Tibial nerve (tissue), 3 donors: ENCODE results near the gene TAOK1.

Source experiments
- CTCF ChIP-seq, 5 experiments: fragments of 200-600 bp in 3 of 5; fragments of 450-650 bp in 2 of 5; sonication (generic) in 3 of 5; IDR thresholded peaks; one replicate each; pipeline ENCODE4 v1.5.1; 2016 to 2019; ENCODE audit warnings: antibody characterized with exemption in 5 of 5, mild to moderate bottlenecking in 3 of 5, moderate library complexity in 2 of 5
- POLR2A ChIP-seq, 2 donors: fragments of 450-650 bp; IDR thresholded peaks; one replicate each; pipeline ENCODE4 v1.6.1; 2017; ENCODE audit warnings: antibody characterized with exemption in 2 of 2, mild to moderate bottlenecking in 2 of 2, moderate library complexity in 2 of 2

GRCh38 chr17:29546085-29546484 lies 155.9 kb downstream of the TAOK1 start:
- TF ChIP-seq CTCF (IDR thresholded peaks at IDR 0.05) = no peak
- no peak for TF ChIP-seq POLR2A (IDR thresholded peaks at IDR 0.05)
